HCT116 (cell line): ENCODE measurements around the gene GPD1L. TPM values are rescaled to one million over a fixed set of nuclear protein-coding genes. Genes with fewer than 3 reads are reported as not detected.

ENCODE experiments used
- ATAC-seq: fragments of 200-7000 bp; cut with Tn5 transposase; 2 replicates; pipeline ENCODE4 v1.9.1; 2020; ENCODE audit warnings: mild to moderate bottlenecking, moderate library complexity
- BruUV-seq: library from RNA; stranded (reverse); fragments of 400-500 nt; replicated peaks from 2 replicates; lab custom pipeline; 2021; lab: Mats Ljungman, UMichigan
- CTCF ChIA-PET: fragments of 300-600 bp; sonication (Branson Sonifier 250); formaldehyde crosslinking; loops from one replicate; lab custom pipeline; 2021; ENCODE audit warnings: antibody characterized with exemption; lab: Charles Lee
- POLR2A ChIA-PET: fragments of 300-600, 350-600 bp; sonication (Branson Sonifier 250); formaldehyde crosslinking; loops from one replicate; lab custom pipeline; 2021; ENCODE audit warnings: antibody characterized with exemption; lab: Charles Lee
- RAD21 ChIA-PET, 2 experiments: fragments of 300-600 bp; sonication (Branson Sonifier 250); formaldehyde crosslinking; loops; one replicate each; lab custom pipeline; 2023; ENCODE audit warnings: low total read pairs in 2 of 2; ENCODE audit not compliant: uncharacterized antibody in 2 of 2, unreplicated experiment in 2 of 2, low non-redundant PET in 1 of 2; lab: Charles Lee
- DNase-seq: peaks from one replicate; pipeline ENCODE4 v3.0.0-alpha.2; 2010; ENCODE audit warnings: low read depth, low spot score
- H2AFZ ChIP-seq: fragments of 200-600 bp; shearing (Covaris generic), sonication (generic); 2 replicates; pipeline ENCODE4 v1.6.1; 2017; ENCODE audit warnings: low read depth, mixed run types, mixed read lengths, antibody characterized with exemption, low read length; ENCODE audit not compliant: poor library complexity, severe bottlenecking
- H3K27ac ChIP-seq: 2 replicates; pipeline ENCODE4 v1.5.1; 2012; ENCODE audit warnings: low read depth, low read length
- H3K27me3 ChIP-seq: fragments of 200-600 bp; sonication (generic); 2 replicates; pipeline ENCODE4 v1.6.1; 2016; ENCODE audit warnings: mixed run types, low read length, mixed read lengths; ENCODE audit not compliant: insufficient read depth
- H3K36me3 ChIP-seq, 2 experiments: fragments of 200-500 bp in 1 of 2; fragments of 200-600 bp in 1 of 2; sonication (Bioruptor generic) in 1 of 2; sonication (generic) in 1 of 2; 2 replicates each; pipeline versions ENCODE4 v1.5.1 to v1.6.1; 2014 to 2016; ENCODE audit warnings: low read length in 2 of 2, inconsistent platforms in 1 of 2, mixed read lengths in 1 of 2, mixed run types in 1 of 2; ENCODE audit not compliant: insufficient read depth in 2 of 2, control insufficient read depth in 1 of 2
- H3K4me1 ChIP-seq, 2 experiments: fragments of 200-600 bp in 1 of 2; sonication (generic) in 1 of 2; 2 replicates each; pipeline versions ENCODE4 v1.5.1 to v1.6.1; 2012 to 2017; ENCODE audit warnings: low read length in 2 of 2, inconsistent platforms in 1 of 2, mild to moderate bottlenecking in 1 of 2, mixed read lengths in 1 of 2, mixed run types in 1 of 2, moderate library complexity in 1 of 2; ENCODE audit not compliant: insufficient read depth in 2 of 2, control insufficient read depth in 1 of 2
- H3K4me2 ChIP-seq: fragments of 200-600 bp; sonication (generic); 2 replicates; pipeline ENCODE4 v1.6.1; 2017; ENCODE audit warnings: mixed run types, low read length, mixed read lengths
- H3K4me3 ChIP-seq, 2 experiments: fragments of 200-600 bp in 1 of 2; sonication (generic) in 1 of 2; replicated peaks in 1 of 2; 2 replicates each; pipeline ENCODE4 v1.5.1; 2011 to 2016; ENCODE audit warnings: low read length in 2 of 2, control low read depth in 1 of 2, low read depth in 1 of 2, mild to moderate bottlenecking in 1 of 2, mixed read lengths in 1 of 2, mixed run types in 1 of 2
- H3K79me2 ChIP-seq: fragments of 200-600 bp; sonication (generic); 2 replicates; pipeline ENCODE4 v1.6.1; 2017; ENCODE audit warnings: mild to moderate bottlenecking, mixed run types, low read length, moderate library complexity, mixed read lengths; ENCODE audit not compliant: insufficient read depth
- H3K9ac ChIP-seq: fragments of 200-600 bp; sonication (generic); 2 replicates; pipeline ENCODE4 v1.6.1; 2016; ENCODE audit warnings: low read length, mixed read lengths
- H3K9me2 ChIP-seq: fragments of 200-600 bp; sonication (generic), shearing (Covaris generic); 2 replicates; pipeline ENCODE4 v1.6.1; 2017; ENCODE audit warnings: mixed run types, mild to moderate bottlenecking, moderate library complexity; ENCODE audit not compliant: insufficient read depth
- H3K9me3 ChIP-seq, 2 experiments: fragments of 200-500 bp in 1 of 2; fragments of 200-600 bp in 1 of 2; sonication (Bioruptor generic) in 1 of 2; sonication (generic) in 1 of 2; 2 replicates each; pipeline ENCODE4 v1.6.1; 2014 to 2017; ENCODE audit warnings: low read length in 2 of 2, mixed read lengths in 2 of 2, inconsistent platforms in 1 of 2, low read depth in 1 of 2, mild to moderate bottlenecking in 1 of 2, mixed run types in 1 of 2, moderate library complexity in 1 of 2; ENCODE audit not compliant: control insufficient read depth in 1 of 2, insufficient read depth in 1 of 2
- H4K20me1 ChIP-seq: fragments of 200-600 bp; sonication (generic), shearing (Covaris generic); 2 replicates; pipeline ENCODE4 v1.6.1; 2017; ENCODE audit warnings: mixed run types, mild to moderate bottlenecking, moderate library complexity; ENCODE audit not compliant: insufficient read depth
- CBX3 ChIP-seq: IDR thresholded peaks from 2 replicates; pipeline ENCODE4 v1.6.1; 2012; ENCODE audit warnings: low read depth
- CEBPB ChIP-seq: IDR thresholded peaks from 2 replicates; pipeline ENCODE4 v1.6.1; 2012; ENCODE audit warnings: low read depth
- EGR1 ChIP-seq: IDR thresholded peaks from 2 replicates; pipeline ENCODE4 v1.6.1; 2012; ENCODE audit warnings: low read depth
- EZH2 ChIP-seq: fragments of 200-600 bp; sonication (generic); IDR thresholded peaks from 2 replicates; pipeline ENCODE4 v1.6.1; 2017; ENCODE audit warnings: antibody characterized with exemption, mixed run types
- EZH2phosphoT487 ChIP-seq: fragments of 200-600 bp; IDR thresholded peaks from 2 replicates; pipeline ENCODE4 v1.6.1; 2018; ENCODE audit warnings: antibody characterized with exemption, borderline replicate concordance
- FOSL1 ChIP-seq: IDR thresholded peaks from 2 replicates; pipeline ENCODE4 v1.6.1; 2012; ENCODE audit warnings: low read depth
- JUND ChIP-seq: IDR thresholded peaks from 2 replicates; pipeline ENCODE4 v1.6.1; 2012
- MAX ChIP-seq: IDR thresholded peaks from 2 replicates; pipeline ENCODE4 v1.6.1; 2012
- POLR2A ChIP-seq: IDR thresholded peaks from 2 replicates; pipeline ENCODE4 v1.7.0; 2011; ENCODE audit warnings: borderline replicate concordance; ENCODE audit not compliant: insufficient read depth, insufficient read length; ENCODE audit errors: extremely low read depth
- REST ChIP-seq: IDR thresholded peaks from 2 replicates; pipeline ENCODE4 v1.6.1; 2012; ENCODE audit warnings: low read depth
- SP1 ChIP-seq: IDR thresholded peaks from 2 replicates; pipeline ENCODE4 v1.6.1; 2012; ENCODE audit warnings: low read depth
- SRF ChIP-seq: IDR thresholded peaks from 2 replicates; pipeline ENCODE4 v1.6.1; 2012; ENCODE audit warnings: low read depth
- TCF7L2 ChIP-seq: IDR thresholded peaks from 2 replicates; pipeline ENCODE4 v1.7.0; 2011; ENCODE audit warnings: borderline replicate concordance, inconsistent platforms; ENCODE audit not compliant: insufficient read depth, insufficient read length; ENCODE audit errors: extremely low read depth
- ZFX ChIP-seq: fragments of 450-650 bp; IDR thresholded peaks from 2 replicates; pipeline ENCODE4 v1.6.1; 2017
- ZNF274 ChIP-seq: fragments of 200-500 bp; sonication (Bioruptor generic); IDR thresholded peaks from 2 replicates; pipeline ENCODE4 v1.6.1; 2014; ENCODE audit warnings: mild to moderate bottlenecking, low read depth, low read length, inconsistent platforms
- intact Hi-C: fragments of 100-400 bp; cut with micrococcal nuclease; formaldehyde crosslinking; loops from 2 replicates; pipeline ENCODE4 v1.10.0; 2022
- total RNA-seq: library from RNA; stranded (reverse); gene quantifications from one replicate; pipeline ENCODE4 v1.2.1, GENCODE V29; 2021; ENCODE audit not compliant: unreplicated experiment
- TF ChIP-seq, protein P1 (sequence below), 3 experiments: fragments of 200-600 bp in 1 of 3; sonication (generic) in 1 of 3; IDR thresholded peaks in 2 of 3; conservative IDR thresholded peaks in 1 of 3; 2 replicates each; pipeline ENCODE4 v1.5.1; 2012 to 2017; ENCODE audit warnings: low read depth in 2 of 3, low read length in 2 of 3, antibody characterized with exemption in 1 of 3, borderline replicate concordance in 1 of 3, control low read depth in 1 of 3, mild to moderate bottlenecking in 1 of 3, mixed read lengths in 1 of 3, mixed run types in 1 of 3, moderate library complexity in 1 of 3; ENCODE audit not compliant: insufficient read depth in 1 of 3
- TF ChIP-seq, protein P2 (sequence below): IDR thresholded peaks from 2 replicates; pipeline ENCODE4 v1.6.1; 2011; ENCODE audit warnings: mild to moderate bottlenecking, low read length, moderate library complexity; ENCODE audit not compliant: insufficient replicate concordance; ENCODE audit errors: extremely low read depth

The GPD1L gene
- total RNA-seq, 1 experiment from 2014 or later: 21.9 TPM

DNA sequence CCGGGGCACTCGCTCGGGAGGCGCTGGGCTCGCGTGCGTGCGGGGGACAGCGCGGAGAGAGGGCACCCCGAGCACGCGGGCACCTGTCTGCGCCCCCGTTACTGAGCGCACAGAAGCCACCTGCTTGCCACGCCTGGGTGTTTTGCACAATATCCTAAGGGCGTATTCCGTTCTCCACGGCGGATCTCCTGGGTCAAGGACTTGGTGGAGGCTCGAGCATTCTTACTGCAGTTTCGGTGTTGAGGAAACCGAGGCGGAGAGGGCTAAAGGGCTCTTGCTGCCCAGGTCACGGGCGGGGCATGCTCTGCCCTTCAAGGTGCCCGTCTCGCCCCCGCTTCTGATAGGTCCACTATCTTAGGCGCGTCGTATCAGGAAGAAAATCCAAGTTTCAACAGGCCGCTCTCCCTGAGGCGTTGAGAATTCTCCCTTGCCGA is 526 bp downstream of the GPD1L start:
- BruUV-seq: no TSS peak
- H4K20me1 ChIP-seq: no peaks in the 10 kb centered on the region
- peak overlapping the region; percentile 73 to 85 for H3K4me3 ChIP-seq
- no peak overlapping the region for H2AFZ ChIP-seq
- RAD21 ChIA-PET: no interaction called here
- peak overlapping the region; percentile 46; the same call in 1 of the 2 replicates for H3K27ac ChIP-seq
- no peaks in the 10 kb centered on the region for H3K27me3 ChIP-seq
- no peaks in the 10 kb centered on the region for H3K9me2 ChIP-seq
- H3K9ac ChIP-seq: peak overlapping the region; percentile 72
- CTCF ChIA-PET: no interaction called here
- DNase-seq: no peak
- H3K4me1 ChIP-seq: peaks cover 0 to 14% of the 10 kb centered on the region in 2 experiments; a peak in 2 of 4 replicates
- intact Hi-C loops: no loop called here
- H3K9me3 ChIP-seq: peaks cover 5% of the 10 kb centered on the region in 2 experiments; a peak in 1 of 4 replicates
- H3K36me3 ChIP-seq: no peaks in the 10 kb centered on the region
- peak overlapping the region; percentile 98 for H3K4me2 ChIP-seq
- peak; percentile 29 for ATAC-seq
- TF ChIP-seq JUND (no peak), EGR1 (no peak; the same call in 1 of the 2 replicates), TCF7L2 (no peak), SP1 (no peak; the same call in 1 of the 2 replicates), SRF (no peak), ZNF274 (no peak), CBX3 (no peak), CEBPB (no peak), FOSL1 (no peak), POLR2A (no peak), MAX (no peak; the same call in 1 of the 2 replicates), EZH2 (no peak), REST (no peak), EZH2phosphoT487 (no peak), ZFX (no peak)
- TF ChIP-seq, protein P1, sequence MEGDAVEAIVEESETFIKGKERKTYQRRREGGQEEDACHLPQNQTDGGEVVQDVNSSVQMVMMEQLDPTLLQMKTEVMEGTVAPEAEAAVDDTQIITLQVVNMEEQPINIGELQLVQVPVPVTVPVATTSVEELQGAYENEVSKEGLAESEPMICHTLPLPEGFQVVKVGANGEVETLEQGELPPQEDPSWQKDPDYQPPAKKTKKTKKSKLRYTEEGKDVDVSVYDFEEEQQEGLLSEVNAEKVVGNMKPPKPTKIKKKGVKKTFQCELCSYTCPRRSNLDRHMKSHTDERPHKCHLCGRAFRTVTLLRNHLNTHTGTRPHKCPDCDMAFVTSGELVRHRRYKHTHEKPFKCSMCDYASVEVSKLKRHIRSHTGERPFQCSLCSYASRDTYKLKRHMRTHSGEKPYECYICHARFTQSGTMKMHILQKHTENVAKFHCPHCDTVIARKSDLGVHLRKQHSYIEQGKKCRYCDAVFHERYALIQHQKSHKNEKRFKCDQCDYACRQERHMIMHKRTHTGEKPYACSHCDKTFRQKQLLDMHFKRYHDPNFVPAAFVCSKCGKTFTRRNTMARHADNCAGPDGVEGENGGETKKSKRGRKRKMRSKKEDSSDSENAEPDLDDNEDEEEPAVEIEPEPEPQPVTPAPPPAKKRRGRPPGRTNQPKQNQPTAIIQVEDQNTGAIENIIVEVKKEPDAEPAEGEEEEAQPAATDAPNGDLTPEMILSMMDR (IDR thresholded peaks at IDR 0.05 in 2 of 3, conservative IDR thresholded peaks at IDR 0.05 in 1 of 3; ENCODE audit: borderline replicate concordance in 1 of 3, insufficient read depth in 1 of 3, low read depth in 2 of 3, low read length in 2 of 3): no peak
- TF ChIP-seq, protein P2, sequence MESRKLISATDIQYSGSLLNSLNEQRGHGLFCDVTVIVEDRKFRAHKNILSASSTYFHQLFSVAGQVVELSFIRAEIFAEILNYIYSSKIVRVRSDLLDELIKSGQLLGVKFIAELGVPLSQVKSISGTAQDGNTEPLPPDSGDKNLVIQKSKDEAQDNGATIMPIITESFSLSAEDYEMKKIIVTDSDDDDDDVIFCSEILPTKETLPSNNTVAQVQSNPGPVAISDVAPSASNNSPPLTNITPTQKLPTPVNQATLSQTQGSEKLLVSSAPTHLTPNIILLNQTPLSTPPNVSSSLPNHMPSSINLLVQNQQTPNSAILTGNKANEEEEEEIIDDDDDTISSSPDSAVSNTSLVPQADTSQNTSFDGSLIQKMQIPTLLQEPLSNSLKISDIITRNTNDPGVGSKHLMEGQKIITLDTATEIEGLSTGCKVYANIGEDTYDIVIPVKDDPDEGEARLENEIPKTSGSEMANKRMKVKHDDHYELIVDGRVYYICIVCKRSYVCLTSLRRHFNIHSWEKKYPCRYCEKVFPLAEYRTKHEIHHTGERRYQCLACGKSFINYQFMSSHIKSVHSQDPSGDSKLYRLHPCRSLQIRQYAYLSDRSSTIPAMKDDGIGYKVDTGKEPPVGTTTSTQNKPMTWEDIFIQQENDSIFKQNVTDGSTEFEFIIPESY: no peak
- TF ChIP-seq, all 23 proteins: peak for 0
- peaks cover 7% of the 10 kb centered on the region; the same call in 1 of the 2 replicates for H3K79me2 ChIP-seq
- POLR2A ChIA-PET: no interaction called here
